NCI-H524 (cell line): ENCODE results near the gene CACNA1D.

ENCODE experiments used
- DNase-seq, 2 experiments: peaks; one replicate each; lab custom pipeline; 2025; lab: John Stamatoyannopoulos, UW

The CACNA1D gene

DNA sequence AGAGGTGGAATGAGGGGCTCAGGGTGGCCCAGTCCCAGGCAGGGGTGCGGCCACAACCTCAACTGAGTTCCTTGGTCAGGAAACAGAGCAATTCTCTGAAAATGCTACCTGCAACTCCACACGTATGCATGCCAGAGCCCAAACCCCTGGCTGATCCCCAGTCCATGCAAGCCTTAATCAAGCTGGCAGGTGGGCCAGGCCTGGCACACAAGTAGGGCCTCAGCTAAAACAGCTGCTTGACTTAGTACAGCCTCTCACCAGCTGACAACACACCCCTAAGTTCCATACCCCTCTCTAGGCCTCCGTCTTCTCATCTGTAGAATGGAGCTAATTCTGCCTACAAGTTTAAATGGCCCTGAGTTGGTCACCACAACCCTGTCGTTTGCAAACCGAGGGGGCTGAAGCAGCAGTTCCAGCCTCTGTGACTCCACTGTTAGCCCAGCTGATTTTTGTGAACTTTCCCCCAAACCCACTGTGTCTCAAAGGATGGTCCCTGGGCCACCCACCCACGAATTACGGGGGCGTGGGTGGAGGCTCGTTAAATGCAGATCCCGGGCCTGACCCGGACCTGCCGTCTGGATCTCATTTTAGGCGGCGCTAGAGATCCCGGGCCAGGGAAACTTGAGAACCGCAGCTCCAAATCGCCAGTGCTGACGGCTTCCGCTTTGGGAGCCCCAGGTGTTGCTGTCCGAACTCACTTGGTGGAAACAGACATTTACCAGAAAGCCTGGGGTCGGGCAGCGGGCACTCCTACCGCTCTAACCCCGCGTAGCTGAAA is 350.9 kb downstream of the CACNA1D start:
- DNase-seq, result no peak

DNA sequence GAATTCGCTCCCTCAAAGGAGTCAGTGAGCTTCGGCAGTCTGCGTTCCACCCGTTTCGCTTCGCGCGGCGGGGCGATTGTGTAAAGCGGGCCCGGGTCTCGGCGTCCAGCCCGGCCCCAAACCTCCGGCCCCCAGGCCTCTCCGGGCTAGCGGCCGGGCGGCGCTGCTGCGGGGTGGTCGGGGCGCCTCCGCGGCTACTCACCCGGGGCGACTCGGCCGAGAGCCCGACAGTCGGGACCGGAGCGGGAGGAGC is 351.4 kb downstream of the CACNA1D start:
- DNase-seq, result no peak

DNA sequence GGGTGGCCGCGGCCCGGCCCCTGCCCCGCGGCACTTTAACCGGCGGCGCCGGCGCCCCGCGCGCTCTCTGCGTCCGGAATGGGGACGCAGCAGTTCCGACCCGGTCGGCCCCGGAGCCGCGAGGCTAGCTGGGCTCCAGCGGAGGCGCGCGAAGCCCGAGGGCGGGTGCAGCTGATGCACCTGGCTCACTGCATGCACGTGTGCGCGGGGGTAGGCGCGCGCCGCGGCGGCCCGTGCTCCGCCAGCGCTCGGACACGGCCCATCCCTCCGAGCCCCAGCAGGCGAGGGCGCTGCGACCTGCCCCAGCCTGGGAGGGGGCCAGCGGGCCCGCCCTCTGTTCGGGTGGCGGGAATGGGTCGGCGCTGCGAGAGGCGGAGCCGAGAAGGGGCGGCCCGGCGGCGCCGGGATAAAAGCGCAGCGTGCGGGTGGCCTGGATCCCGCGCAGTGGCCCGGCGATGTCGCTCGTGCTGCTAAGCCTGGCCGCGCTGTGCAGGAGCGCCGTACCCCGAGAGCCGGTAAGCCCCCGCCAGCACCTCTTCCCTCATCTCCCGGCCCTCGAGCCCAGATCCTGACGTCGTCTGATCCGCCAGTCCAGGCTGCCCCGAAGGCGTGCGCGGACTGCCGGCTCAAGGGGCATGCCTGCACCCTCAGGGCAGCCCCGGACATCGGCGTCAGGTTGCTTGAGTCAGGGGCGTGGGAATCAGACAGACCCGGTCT is 351.9 kb downstream of the CACNA1D start, which contains the start of the genes CHDH and IL17RB:
CHDH (minus strand) TSS at position 286 of the 717 bp plus-strand sequence. CDS start 22,411 bp downstream, outside the sequence.
IL17RB (plus strand) TSS at position 435 of the 717 bp plus-strand sequence; CDS start at position 456, 21 bp downstream.
- DNase-seq, result peak; percentile 19 to 42

DNA sequence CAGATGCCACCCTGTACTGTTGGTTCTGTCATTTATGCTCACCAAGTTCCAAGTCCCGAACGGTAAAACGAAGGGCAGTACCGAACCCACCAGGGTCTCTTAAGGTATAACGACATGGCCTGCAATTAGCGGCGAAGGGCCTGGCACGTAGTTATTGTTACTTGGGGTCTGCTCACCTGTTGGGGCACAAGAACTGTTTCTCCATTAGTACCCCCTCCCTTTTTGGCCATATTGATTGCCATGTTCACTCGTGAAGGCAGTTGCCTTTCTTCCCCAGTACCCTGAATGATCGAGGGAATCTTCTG is 352.4 kb downstream of the CACNA1D start:
- DNase-seq, result no peak

DNA sequence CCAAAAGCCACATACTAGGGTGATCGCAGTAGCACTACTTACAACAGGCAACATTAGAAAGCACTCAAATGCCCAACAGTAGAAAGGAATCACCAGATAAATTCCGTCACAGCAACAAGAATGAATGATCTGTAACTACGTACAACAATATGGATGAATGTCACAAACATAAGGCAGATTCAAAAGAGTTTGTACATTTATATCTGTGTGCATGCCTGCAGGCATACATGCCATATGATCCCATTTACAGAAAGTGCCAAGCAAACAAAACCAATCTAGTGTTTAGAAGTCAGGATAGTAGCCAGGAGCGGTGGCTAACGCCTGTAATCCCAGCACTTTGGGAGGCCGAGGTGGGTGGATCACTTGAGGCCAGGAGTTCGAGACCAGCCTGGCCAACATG is 355.5 kb downstream of the CACNA1D start:
- DNase-seq, result no peak

DNA sequence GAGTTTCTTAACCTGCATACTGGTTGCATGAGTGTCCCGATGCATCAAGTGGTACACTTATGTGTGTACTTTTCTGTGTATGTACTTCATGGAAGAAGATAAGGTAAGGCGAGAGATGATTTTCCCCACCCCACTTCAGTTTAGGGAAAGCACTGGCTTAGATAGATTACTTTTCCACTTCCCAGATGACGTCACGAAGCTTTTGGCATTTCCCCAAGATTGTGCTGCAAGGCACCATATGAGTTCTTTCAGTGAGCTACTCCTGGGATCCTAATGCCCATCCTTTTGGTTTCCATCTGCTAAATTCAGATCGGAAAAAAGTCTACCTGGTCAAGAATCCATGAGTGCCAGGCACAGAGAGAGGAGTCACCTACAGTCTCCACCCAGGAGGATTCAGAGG is 356.5 kb downstream of the CACNA1D start:
- no peak for DNase-seq

DNA sequence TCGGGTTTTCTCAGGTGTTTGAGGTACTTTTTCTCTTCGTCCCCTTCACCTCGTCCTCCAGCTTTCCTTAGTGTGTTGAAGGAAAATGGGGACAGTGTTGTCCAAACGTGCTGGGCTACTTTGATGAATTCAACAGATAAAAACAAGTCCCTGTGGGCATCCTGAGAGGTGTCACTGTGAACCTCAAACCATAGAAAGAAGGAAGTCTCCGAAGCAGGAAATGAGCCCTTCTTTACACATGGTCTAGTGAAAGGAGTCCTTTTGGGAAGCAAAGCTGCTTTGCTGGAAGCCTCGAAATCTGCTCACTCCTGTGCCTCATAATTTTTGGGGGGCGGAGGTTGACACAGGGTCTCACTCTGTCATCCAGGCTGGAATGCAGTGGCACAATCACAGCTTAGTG is 362.6 kb downstream of the CACNA1D start:
- no peak for DNase-seq

DNA sequence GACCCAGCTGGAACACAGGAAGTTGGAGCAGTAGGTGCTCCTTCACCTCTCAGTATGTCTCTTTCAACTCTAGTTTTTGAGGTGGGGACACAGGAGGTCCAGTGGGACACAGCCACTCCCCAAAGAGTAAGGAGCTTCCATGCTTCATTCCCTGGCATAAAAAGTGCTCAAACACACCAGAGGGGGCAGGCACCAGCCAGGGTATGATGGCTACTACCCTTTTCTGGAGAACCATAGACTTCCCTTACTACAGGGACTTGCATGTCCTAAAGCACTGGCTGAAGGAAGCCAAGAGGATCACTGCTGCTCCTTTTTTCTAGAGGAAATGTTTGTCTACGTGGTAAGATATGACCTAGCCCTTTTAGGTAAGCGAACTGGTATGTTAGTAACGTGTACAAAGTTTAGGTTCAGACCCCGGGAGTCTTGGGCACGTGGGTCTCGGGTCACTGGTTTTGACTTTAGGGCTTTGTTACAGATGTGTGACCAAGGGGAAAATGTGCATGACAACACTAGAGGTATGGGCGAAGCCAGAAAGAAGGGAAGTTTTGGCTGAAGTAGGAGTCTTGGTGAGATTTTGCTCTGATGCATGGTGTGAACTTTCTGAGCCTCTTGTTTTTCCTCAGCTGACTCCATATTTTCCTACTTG is 363.8 kb downstream of the CACNA1D start:
- DNase-seq, result no peak

DNA sequence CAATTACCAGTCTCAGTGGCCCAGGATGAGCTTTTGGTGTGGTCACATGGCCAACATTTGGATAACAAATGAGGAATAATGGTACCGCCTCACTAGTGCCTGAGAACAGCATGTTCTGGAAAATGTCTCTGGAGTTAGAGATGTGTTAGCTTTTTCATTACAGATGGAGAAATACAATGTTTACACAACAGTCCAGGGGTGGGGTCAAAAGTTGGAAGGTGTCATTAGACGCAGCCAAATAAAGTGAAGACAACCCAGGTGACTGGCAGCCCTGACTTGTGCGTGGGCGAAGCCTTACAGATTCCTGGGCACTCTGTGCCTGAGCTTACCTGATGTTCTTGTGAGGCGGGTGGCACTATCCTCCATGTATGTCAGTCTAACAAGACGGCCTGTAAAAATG is 364.8 kb downstream of the CACNA1D start:
- DNase-seq, result no peak

DNA sequence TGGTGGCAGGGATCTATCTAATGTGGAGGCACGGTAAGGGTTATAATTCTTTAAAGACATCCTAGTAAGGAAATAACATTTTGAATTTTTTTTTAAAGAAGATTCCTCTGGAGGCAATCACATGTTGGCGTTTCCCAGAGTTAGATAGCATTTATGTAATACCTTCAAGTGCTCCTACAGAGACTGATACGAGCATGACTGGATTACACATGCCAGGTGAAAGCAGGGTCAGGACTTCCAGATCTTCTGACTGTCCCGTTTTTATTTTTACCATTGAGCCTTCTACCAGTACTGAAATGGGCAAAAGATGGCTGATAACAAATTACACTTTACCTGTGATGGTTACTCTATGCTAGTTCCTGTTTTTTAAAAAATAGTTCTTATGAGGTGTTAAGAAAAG is 365.8 kb downstream of the CACNA1D start:
- no peak for DNase-seq

DNA sequence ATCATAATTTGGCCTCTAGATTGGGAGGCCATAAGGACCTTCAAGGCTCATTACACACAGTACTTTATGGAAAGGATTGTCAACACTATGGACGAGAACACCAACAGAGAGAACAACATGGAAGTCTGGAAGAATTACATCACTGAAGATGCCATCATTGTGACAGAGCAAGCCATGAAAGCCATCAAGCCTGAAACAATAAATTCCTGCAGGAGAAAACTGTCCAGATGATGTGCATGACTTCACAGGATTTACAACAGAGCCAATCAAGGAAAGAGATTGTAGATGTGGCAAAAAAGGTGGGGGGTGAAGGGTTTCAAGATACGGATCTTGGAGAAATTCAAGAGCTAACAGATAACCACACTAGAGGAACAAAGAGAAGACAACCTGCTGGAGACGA is 367.8 kb downstream of the CACNA1D start:
- no peak for DNase-seq

DNA sequence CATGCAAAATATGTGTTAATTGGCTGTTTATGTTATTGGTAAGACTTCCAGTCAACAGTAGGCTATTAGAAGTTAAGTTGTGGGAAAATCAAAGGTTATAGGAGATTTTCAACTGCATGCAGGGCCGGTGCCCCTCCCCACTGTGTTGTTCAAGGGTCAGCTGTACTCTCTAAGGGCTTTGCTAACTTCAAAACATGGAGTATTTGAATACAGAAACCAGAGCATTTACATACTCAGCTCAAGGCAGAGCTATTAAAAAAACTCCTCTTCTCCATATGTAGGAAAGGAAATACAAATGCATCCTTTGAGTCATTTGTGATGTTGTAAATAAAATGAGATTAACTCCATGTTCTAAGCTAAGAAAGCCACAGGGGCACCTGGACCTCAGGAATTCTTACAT is 368.7 kb downstream of the CACNA1D start:
- DNase-seq, result no peak
